Endothelial cell of umbilical vein (primary cell): ENCODE measurements around the gene TNPO1. TPM values are rescaled to one million over a fixed set of nuclear protein-coding genes. Genes with fewer than 3 reads are reported as not detected.
A peak's percentile ranks its signal among the peaks of the same experiment; 100 is the strongest.

Experiments
- BruUV-seq: library from RNA; stranded (reverse); fragments of 400-500 nt; replicated peaks from 2 replicates; lab custom pipeline; 2021; lab: Mats Ljungman, UMichigan
- CTCF ChIA-PET: fragments of 300-600, 350-600 bp; sonication (Branson Sonifier 250); formaldehyde crosslinking; loops from one replicate; lab custom pipeline; 2021; ENCODE audit warnings: antibody characterized with exemption, inconsistent platforms; lab: Charles Lee
- POLR2A ChIA-PET: fragments of 300-600, 350-600 bp; sonication (Branson Sonifier 250); formaldehyde crosslinking; loops from one replicate; lab custom pipeline; 2021; ENCODE audit warnings: antibody characterized with exemption, inconsistent platforms; lab: Charles Lee
- DNase-seq: peaks from one replicate; pipeline ENCODE4 v3.0.0-alpha.2; 2011; ENCODE audit warnings: low read depth, low spot score
- FAIRE-seq: peaks from 2 replicates; lab custom pipeline; 2011; peaks lifted over from hg19 to GRCh38; lab: Jason Lieb, UNC
- H2AFZ ChIP-seq: 2 replicates; pipeline ENCODE4 v1.6.0; 2012; ENCODE audit warnings: low read depth, low read length, control low read depth, inconsistent platforms
- H3K27ac ChIP-seq: 2 replicates; pipeline ENCODE4 v1.5.1; 2011; ENCODE audit warnings: low read depth, mild to moderate bottlenecking, control low read depth, low read length, moderate library complexity; ENCODE audit not compliant: insufficient read depth
- H3K27me3 ChIP-seq, 2 experiments: 2 replicates each; pipeline versions ENCODE4 v1.6.0 to v1.6.1; 2011; ENCODE audit warnings: low read length in 2 of 2, mixed read lengths in 1 of 2; ENCODE audit not compliant: control insufficient read depth in 2 of 2, insufficient read depth in 2 of 2
- H3K36me3 ChIP-seq, 2 experiments: 2 replicates in 1 of 2; 3 replicates in 1 of 2; pipeline ENCODE4 v1.5.1; 2011; ENCODE audit warnings: low read length in 2 of 2, mild to moderate bottlenecking in 1 of 2, moderate library complexity in 1 of 2; ENCODE audit not compliant: control insufficient read depth in 2 of 2, insufficient read depth in 2 of 2; ENCODE audit errors: extremely low read depth in 1 of 2
- H3K4me1 ChIP-seq: 3 replicates; pipeline ENCODE4 v1.5.1; 2011; ENCODE audit warnings: mild to moderate bottlenecking, low read length; ENCODE audit not compliant: control insufficient read depth, insufficient read depth; ENCODE audit errors: extremely low read depth
- H3K4me2 ChIP-seq: 2 replicates; pipeline ENCODE4 v1.6.1; 2011; ENCODE audit warnings: low read length, control low read depth, mixed read lengths; ENCODE audit not compliant: insufficient read depth
- H3K4me3 ChIP-seq, 3 experiments: fragments of 200-600 bp in 1 of 3; sonication (generic), shearing (Covaris generic) in 1 of 3; replicated peaks in 1 of 3; 2 replicates each; pipeline ENCODE4 v1.5.1; 2011 to 2016; ENCODE audit warnings: control low read depth in 3 of 3, low read length in 3 of 3, mild to moderate bottlenecking in 2 of 3, inconsistent platforms in 1 of 3, low read depth in 1 of 3, moderate library complexity in 1 of 3; ENCODE audit not compliant: insufficient read depth in 1 of 3
- H3K79me2 ChIP-seq: 2 replicates; pipeline ENCODE4 v1.6.0; 2012; ENCODE audit warnings: low read length, inconsistent platforms; ENCODE audit not compliant: control insufficient read depth, insufficient read depth
- H3K9ac ChIP-seq: replicated peaks from 2 replicates; pipeline ENCODE3; 2011; ENCODE audit warnings: low read length, control low read depth; ENCODE audit not compliant: insufficient read depth; ENCODE audit errors: extremely low read depth
- H3K9me1 ChIP-seq: replicated peaks from 3 replicates; pipeline ENCODE4 v1.6.0; 2011; ENCODE audit warnings: mild to moderate bottlenecking, low read length; ENCODE audit not compliant: control insufficient read depth, insufficient read depth; ENCODE audit errors: extremely low read depth
- H3K9me3 ChIP-seq: replicated peaks from 2 replicates; pipeline ENCODE4 v1.5.1; 2012; ENCODE audit warnings: low read length, inconsistent platforms; ENCODE audit not compliant: control insufficient read depth, insufficient read depth
- H4K20me1 ChIP-seq: replicated peaks from 2 replicates; pipeline ENCODE3; 2011; ENCODE audit warnings: mild to moderate bottlenecking, low read length; ENCODE audit not compliant: control insufficient read depth, insufficient read depth; ENCODE audit errors: extremely low read depth
- CTCF ChIP-seq, 2 donors: IDR thresholded peaks; 1 replicate in 1 of 2; 2 replicates in 1 of 2; pipeline ENCODE4 v1.5.1; 2011; ENCODE audit warnings: low read length in 2 of 2, mild to moderate bottlenecking in 2 of 2, moderate library complexity in 2 of 2, control low read depth in 1 of 2, inconsistent platforms in 1 of 2, low read depth in 1 of 2; ENCODE audit not compliant: insufficient read depth in 1 of 2; ENCODE audit errors: extremely low read depth in 1 of 2
- EZH2 ChIP-seq: IDR thresholded peaks from 2 replicates; pipeline ENCODE4 v1.6.1; 2012; ENCODE audit warnings: borderline replicate concordance, low read depth, mild to moderate bottlenecking, moderate library complexity, low read length, inconsistent platforms; ENCODE audit not compliant: severe bottlenecking
- FOS ChIP-seq: IDR thresholded peaks from 2 replicates; pipeline ENCODE4 v1.6.1; 2011; ENCODE audit warnings: mild to moderate bottlenecking, low read length, moderate library complexity, borderline replicate concordance; ENCODE audit not compliant: insufficient read depth
- GATA2 ChIP-seq: IDR thresholded peaks from 2 replicates; pipeline ENCODE4 v1.7.0; 2011; ENCODE audit warnings: low read depth, mild to moderate bottlenecking, moderate library complexity, mixed read lengths, low read length; ENCODE audit not compliant: insufficient read length, insufficient read depth
- JUN ChIP-seq: IDR thresholded peaks from 2 replicates; pipeline ENCODE4 v1.6.1; 2011; ENCODE audit warnings: borderline replicate concordance, low read depth; ENCODE audit not compliant: insufficient read length, insufficient read depth
- MAX ChIP-seq: IDR thresholded peaks from 2 replicates; pipeline ENCODE4 v1.6.1; 2011; ENCODE audit not compliant: insufficient read depth, insufficient read length
- MYC ChIP-seq: IDR thresholded peaks from one replicate; pipeline ENCODE4 v1.6.1; 2011; ENCODE audit warnings: mild to moderate bottlenecking, low read depth, low read length
- POLR2A ChIP-seq: IDR thresholded peaks from 2 replicates; pipeline ENCODE4 v1.6.1; 2012; ENCODE audit warnings: low read depth, mild to moderate bottlenecking, control low read depth, low read length
- POLR2AphosphoS5 ChIP-seq: IDR thresholded peaks from 2 replicates; pipeline ENCODE4 v1.6.1; 2012; ENCODE audit warnings: low read depth, mild to moderate bottlenecking, control low read depth, low read length, moderate library complexity; ENCODE audit not compliant: insufficient read depth
- dilution Hi-C: fragments of 300-500 bp; cut with MboI; formaldehyde crosslinking; loops from one replicate; pipeline ENCODE4 v1.15.0; 2019; ENCODE audit warnings: low sequenced_read_pairs; ENCODE audit not compliant: extremely low pct_ligation_motif_present
- intact Hi-C: fragments of 100-400 bp; cut with micrococcal nuclease; formaldehyde crosslinking; loops from one replicate; pipeline ENCODE4 v1.10.0; 2022
- polyA plus RNA-seq, 4 experiments: library from polyadenylated mRNA; depleted of rRNA in 3 of 4; stranded (reverse) in 3 of 4; unstranded in 1 of 4; fragments of >200 nt; gene quantifications; 2 replicates each; pipeline versions ENCODE4 v1.2.1 to v1.2.3, GENCODE V29; 2011 to 2012; ENCODE audit warnings: missing spikeins in 1 of 4
- total RNA-seq: library from RNA; stranded (reverse); gene quantifications from 2 replicates; pipeline ENCODE4 v1.2.3, GENCODE V29; 2021

The TNPO1 gene
- total and polyA plus RNA-seq, 2 donors (not counting 3 experiments of a cell fraction or from before 2014, with no cell fraction given): 65.6 to 298 TPM

GRCh38 chr5:72815580-72816283 is 729 bp upstream of the TNPO1 start:
- H3K79me2 ChIP-seq: peaks cover 42% of the 10 kb centered on the region
- TF ChIP-seq MYC: no peak
- no peak for TF ChIP-seq JUN
- no peak for TF ChIP-seq EZH2
- TF ChIP-seq CTCF (IDR thresholded peaks at IDR 0.05; ENCODE audit: extremely low read depth in 1 of 2, insufficient read depth in 1 of 2, low read depth in 1 of 2, low read length in 2 of 2): no peak
- TF ChIP-seq GATA2: no peak
- no peak for TF ChIP-seq POLR2A
- TF ChIP-seq POLR2AphosphoS5: no peak
- no peak for TF ChIP-seq FOS
- no peak for TF ChIP-seq MAX
- ChIA-PET POLR2A (no interaction called here), CTCF (interaction anchor here (4.2 to 5.1 kb wide), 2 partner anchors 205 to 449 kb away, joined by 50 to 134 read pairs; no protein-coding TSS in a partner anchor)
- dilution Hi-C loops: loop anchor here (25.0 kb wide), 1 partner anchor 228 kb away; no protein-coding TSS in a partner anchor
- intact Hi-C loops: loop anchor here (1.0 to 10.0 kb wide), 4 partner anchors 204 to 363 kb away; no protein-coding TSS in a partner anchor
- H3K4me2 ChIP-seq: peak overlapping the region; percentile 99
- H3K36me3 ChIP-seq: peaks cover 0 to 3% of the 10 kb centered on the region in 2 experiments
- H3K4me3 ChIP-seq: peak overlapping the region; percentile 69 to 92 (median 91)
- no peaks in the 10 kb centered on the region for H4K20me1 ChIP-seq
- peaks cover 35% of the 10 kb centered on the region for H3K4me1 ChIP-seq
- peak overlapping the region; percentile 100 for H3K9ac ChIP-seq
- no peaks in the 10 kb centered on the region for H3K9me3 ChIP-seq
- no peaks in the 10 kb centered on the region for H3K27me3 ChIP-seq
- FAIRE-seq (no peak), DNase-seq (no peak)
- no peaks in the 10 kb centered on the region for H3K9me1 ChIP-seq
- peak overlapping the region; percentile 98 for H3K27ac ChIP-seq
- H2AFZ ChIP-seq: peak overlapping the region; percentile 98
- TSS peak; percentile 65 for BruUV-seq
